ENCODE measurements around the gene CEMIP. TPM values are rescaled to one million over a fixed set of nuclear protein-coding genes. Genes with fewer than 3 reads are reported as not detected.

The CEMIP gene
- total RNA-seq, 1 experiment from 2014 or later, result 0.07 TPM

DNA sequence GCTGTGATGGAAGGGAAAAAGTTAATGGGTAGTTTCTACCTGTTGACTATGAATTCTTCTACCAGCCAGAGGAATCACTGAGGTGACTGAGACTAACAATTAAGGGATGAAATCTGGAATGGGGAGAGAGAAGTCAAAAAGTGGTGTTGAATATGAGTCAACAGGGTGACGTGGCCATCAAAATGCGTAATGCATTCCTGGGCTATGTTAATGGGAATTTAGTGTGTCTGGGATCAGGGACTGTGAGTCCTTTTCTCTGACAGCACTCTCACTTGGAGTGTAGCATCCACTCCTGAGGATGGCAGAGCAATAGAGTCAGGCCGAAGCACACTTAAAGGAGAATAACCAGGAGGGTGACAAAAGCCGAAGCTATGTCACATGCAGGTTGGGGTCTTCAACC is 150.1 kb downstream of the CEMIP start:
- TF ChIP-seq CTCF (IDR thresholded peaks at IDR 0.05; ENCODE audit: insufficient read depth in 1 of 2, low read depth in 1 of 2, low read length in 1 of 2, severe bottlenecking in 1 of 2, unreplicated experiment in 1 of 2), result no peak
- DNase-seq, result no peak
- H3K4me1 ChIP-seq, result no peaks in the 10 kb centered on the region
- Mint-ChIP-seq H3K27me3 (ENCODE audit: insufficient read depth, unreplicated experiment) (no peaks in the 10 kb centered on the region), H3K27ac (ENCODE audit: unreplicated experiment) (no peak overlapping the region), H3K4me3 (ENCODE audit: unreplicated experiment) (no peak overlapping the region), H3K36me3 (ENCODE audit: insufficient read depth, unreplicated experiment) (no peaks in the 10 kb centered on the region), H3K9me3 (ENCODE audit: unreplicated experiment) (no peaks in the 10 kb centered on the region), H3K4me1 (ENCODE audit: low read depth, unreplicated experiment) (no peaks in the 10 kb centered on the region)
- H3K9me3 ChIP-seq, result no peaks in the 10 kb centered on the region
- no peaks in the 10 kb centered on the region for H3K27me3 ChIP-seq (replicated peaks; ENCODE audit: control insufficient read depth, insufficient read depth, low read length)
- intact Hi-C loops (cut with micrococcal nuclease; ENCODE audit: unreplicated experiment), result no loop called here
- BruUV-seq (replicated peaks), result no TSS peak
- ChIA-PET CTCF (no interaction called here), POLR2A (no interaction called here)
- no peak overlapping the region for H3K4me3 ChIP-seq (ENCODE audit: low read depth, low read length)
- H3K36me3 ChIP-seq (ENCODE audit: control insufficient read depth, insufficient read depth, low read length), result no peaks in the 10 kb centered on the region

- no peaks in the 10 kb centered on the region for H3K27me3 Mint-ChIP-seq (ENCODE audit: insufficient read depth, unreplicated experiment)
- H3K27me3 ChIP-seq (replicated peaks; ENCODE audit: control insufficient read depth, insufficient read depth, low read length), result no peaks in the 10 kb centered on the region
- H3K4me1 ChIP-seq, result 0 out of 2 replicates have a peak, but pooled peaks cover 3% of the 10 kb centered on the region
- H3K4me3 Mint-ChIP-seq (ENCODE audit: unreplicated experiment), result no peak overlapping the region
- no peaks in the 10 kb centered on the region for H3K9me3 Mint-ChIP-seq (ENCODE audit: unreplicated experiment)
- BruUV-seq (replicated peaks), result no TSS peak
- no peak for DNase-seq
- TF ChIP-seq CTCF (IDR thresholded peaks at IDR 0.05; ENCODE audit: insufficient read depth in 1 of 2, low read depth in 1 of 2, low read length in 1 of 2, severe bottlenecking in 1 of 2, unreplicated experiment in 1 of 2), result no peak
- CTCF ChIA-PET, result no interaction called here
- H3K36me3 Mint-ChIP-seq (ENCODE audit: insufficient read depth, unreplicated experiment), result no peaks in the 10 kb centered on the region
- H3K27ac Mint-ChIP-seq (ENCODE audit: unreplicated experiment), result no peak overlapping the region
- H3K4me3 ChIP-seq (ENCODE audit: low read depth, low read length), result no peak overlapping the region
- intact Hi-C loops (cut with micrococcal nuclease; ENCODE audit: unreplicated experiment), result no loop called here
- no peaks in the 10 kb centered on the region for H3K36me3 ChIP-seq (ENCODE audit: control insufficient read depth, insufficient read depth, low read length)
- POLR2A ChIA-PET, result no interaction called here
- peaks cover under 1% of the 10 kb centered on the region for H3K4me1 Mint-ChIP-seq (ENCODE audit: low read depth, unreplicated experiment)
- H3K9me3 ChIP-seq, result no peaks in the 10 kb centered on the region
Measured at GRCh38 chr15:80929689-80930088, 150.5 kb downstream of the CEMIP start.

DNA sequence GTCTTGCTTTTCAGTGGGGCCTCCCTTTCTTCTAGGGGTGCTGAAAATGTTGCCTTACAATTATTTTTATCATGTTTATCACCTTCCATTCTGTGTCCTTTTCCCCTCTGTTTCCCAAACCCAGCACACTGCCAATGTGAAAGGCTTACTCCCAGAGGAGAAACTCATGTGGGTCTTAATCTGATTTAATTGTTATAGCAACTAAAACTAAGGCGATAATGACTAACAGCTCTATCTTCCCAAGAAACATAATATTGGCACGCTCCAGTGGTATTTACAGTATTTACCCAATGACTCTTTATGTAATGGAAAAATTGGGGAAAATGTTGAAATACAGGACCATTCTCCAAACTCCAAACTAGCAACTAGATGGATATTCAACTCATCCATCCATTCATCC is 152.0 kb downstream of the CEMIP start:
- Mint-ChIP-seq H3K4me3 (ENCODE audit: unreplicated experiment) (no peak overlapping the region), H3K27ac (ENCODE audit: unreplicated experiment) (no peak overlapping the region), H3K36me3 (ENCODE audit: insufficient read depth, unreplicated experiment) (no peaks in the 10 kb centered on the region), H3K4me1 (ENCODE audit: low read depth, unreplicated experiment) (peaks cover 5% of the 10 kb centered on the region), H3K9me3 (ENCODE audit: unreplicated experiment) (no peaks in the 10 kb centered on the region), H3K27me3 (ENCODE audit: insufficient read depth, unreplicated experiment) (no peaks in the 10 kb centered on the region)
- TF ChIP-seq CTCF (IDR thresholded peaks at IDR 0.05; ENCODE audit: insufficient read depth in 1 of 2, low read depth in 1 of 2, low read length in 1 of 2, severe bottlenecking in 1 of 2, unreplicated experiment in 1 of 2), result no peak
- intact Hi-C loops (cut with micrococcal nuclease; ENCODE audit: unreplicated experiment), result no loop called here
- no peaks in the 10 kb centered on the region for H3K9me3 ChIP-seq
- H3K36me3 ChIP-seq (ENCODE audit: control insufficient read depth, insufficient read depth, low read length), result no peaks in the 10 kb centered on the region
- no peak overlapping the region for H3K4me3 ChIP-seq (ENCODE audit: low read depth, low read length)
- ChIA-PET POLR2A (no interaction called here), CTCF (no interaction called here)
- BruUV-seq (replicated peaks), result no TSS peak
- H3K4me1 ChIP-seq, result 0 out of 2 replicates have a peak, but pooled peaks cover 3% of the 10 kb centered on the region
- no peaks in the 10 kb centered on the region for H3K27me3 ChIP-seq (replicated peaks; ENCODE audit: control insufficient read depth, insufficient read depth, low read length)
- DNase-seq, result no peak
